Aorta (tissue), 5 donors: ENCODE results near the gene RETREG2. TPM values are rescaled to one million over a fixed set of nuclear protein-coding genes. Genes with fewer than 3 reads are reported as not detected.

ENCODE experiments used
- ATAC-seq: fragments of 200-7000 bp; cut with Tn5 transposase; one replicate; pipeline ENCODE4 v1.9.1; 2022; ENCODE audit warnings: moderate library complexity; ENCODE audit not compliant: low FRiP score
- DNase-seq, 2 donors: peaks; one replicate each; pipeline ENCODE4 v3.0.0-alpha.2; 2020
- H3K27ac ChIP-seq, 2 donors: one replicate each; pipeline ENCODE4 v1.5.1; 2013; ENCODE audit warnings: low read length in 2 of 2, mild to moderate bottlenecking in 2 of 2, moderate library complexity in 2 of 2, control low read depth in 1 of 2, inconsistent platforms in 1 of 2, low read depth in 1 of 2
- H3K27me3 ChIP-seq, 2 donors: one replicate each; pipeline ENCODE4 v1.6.1; 2013; ENCODE audit warnings: control low read depth in 1 of 2, low read length in 1 of 2, mild to moderate bottlenecking in 1 of 2, moderate library complexity in 1 of 2; ENCODE audit not compliant: insufficient read depth in 2 of 2, control insufficient read depth in 1 of 2
- H3K36me3 ChIP-seq, 2 donors: one replicate each; pipeline ENCODE4 v1.6.1; 2013; ENCODE audit warnings: control low read depth in 1 of 2, low read length in 1 of 2, mild to moderate bottlenecking in 1 of 2; ENCODE audit not compliant: insufficient read depth in 2 of 2, control insufficient read depth in 1 of 2
- H3K4me1 ChIP-seq, 2 donors: one replicate each; pipeline ENCODE4 v1.6.1; 2013; ENCODE audit warnings: low read length in 2 of 2, control low read depth in 1 of 2, mild to moderate bottlenecking in 1 of 2, moderate library complexity in 1 of 2; ENCODE audit not compliant: insufficient read depth in 2 of 2, control insufficient read depth in 1 of 2
- H3K4me3 ChIP-seq, 2 donors: one replicate each; pipeline ENCODE4 v1.5.1; 2013; ENCODE audit warnings: low read length in 2 of 2, control low read depth in 1 of 2, mild to moderate bottlenecking in 1 of 2
- H3K9me3 ChIP-seq: one replicate; pipeline ENCODE4 v1.6.1; 2013; ENCODE audit warnings: mild to moderate bottlenecking, low read length; ENCODE audit not compliant: control insufficient read depth
- WGBS, 2 donors: extraction: QIAGEN DNeasy Blood & Tissue Kit; methylation state at CpG; one replicate each; pipeline ENCODE4 v1.1.7; 2013; 5-methylcytosine and 5-hydroxymethylcytosine counted together
- intact Hi-C, 2 donors: fragments of 100-400 bp; cut with DNase I; formaldehyde crosslinking; loops; one replicate each; pipeline versions ENCODE4 v1.14.2 to v1.15.0; 2022
- polyA plus RNA-seq, 2 donors: library from polyadenylated mRNA; stranded (reverse); fragments of 200-250 nt; gene quantifications; one replicate each; pipeline ENCODE4 v1.2.3, GENCODE V29; 2013
- total RNA-seq, 2 donors: library from RNA; stranded (reverse); fragmentation: NEBNext Ultra II Directional; extraction: Animal tissue kit (Norgen Biotek cat#: 25700); gene quantifications; one replicate each; pipeline ENCODE4 v1.2.1, GENCODE V29; 2021
- donor health status: healthy with polysubstance abuse.
- donor health status: Bipolar disorder and iron deficiency.
- donor health status: DM: no; HTN: no; CAD: no.
- donor health status: DM: no; HTN: no; CAD: no.
- donor health status: DM: yes; HTN: yes; CAD: no.

The RETREG2 gene
- total and polyA plus RNA-seq, 4 donors, result 19.3 to 70.6 (median 46.1) TPM

DNA sequence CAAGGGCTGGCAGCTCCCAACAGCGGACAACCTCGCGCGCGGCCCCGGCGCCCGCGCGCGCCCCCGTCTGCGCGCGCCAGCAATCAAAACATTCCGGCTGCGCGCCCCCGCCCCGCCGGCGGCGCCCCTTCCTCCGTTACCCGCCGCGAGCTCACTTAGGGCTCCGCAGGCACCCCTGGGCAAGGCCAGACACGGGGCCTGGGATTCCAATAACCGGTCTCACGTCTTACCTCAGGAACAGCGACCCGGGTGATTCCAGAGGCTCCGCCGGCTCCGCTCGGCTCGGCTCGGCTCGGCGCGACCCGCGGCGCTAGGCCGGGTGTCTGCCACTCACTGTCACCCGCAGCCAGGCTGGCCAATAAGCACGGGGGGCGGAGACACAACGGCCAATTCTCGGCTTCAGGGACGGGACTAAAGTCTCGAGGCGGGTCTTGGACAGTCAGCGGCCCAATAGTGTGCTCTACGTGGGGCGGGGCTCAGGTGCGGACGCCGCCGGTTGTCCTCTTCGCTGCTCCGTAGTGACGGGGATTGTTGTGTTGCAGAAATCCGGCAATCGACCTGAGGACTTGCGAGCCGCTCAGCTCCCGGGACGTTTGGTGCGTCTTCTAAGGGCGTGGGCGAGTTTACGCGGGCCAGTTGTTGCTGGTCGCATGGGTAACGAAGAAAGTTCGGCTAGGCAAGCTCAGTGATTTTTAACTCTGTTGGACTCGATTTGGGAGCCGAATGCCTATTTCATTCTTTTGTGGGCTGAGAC is 51.4 kb downstream of the RETREG2 start, which contains the start of the genes ANKZF1 and ATG9A:
Gene ANKZF1, plus strand, starts transcription at position 502 of the 754 bp plus-strand sequence. CDS start 452 bp downstream, outside the sequence.
Gene ATG9A, minus strand, starts transcription at position 332 of the 754 bp plus-strand sequence. CDS start 1,612 bp downstream, outside the sequence.
- peaks cover 0 to 4% of the 10 kb centered on the region in 2 donors for H3K4me1 ChIP-seq
- peak within 1 kb of the TSS; percentile 67 to 82 for H3K4me3 ChIP-seq
- intact Hi-C loops, result loop anchor here (1.0 to 5.0 kb wide), 3 partner anchors 50 to 69 kb away; partner anchors contain the start of genes CNPPD1 (in 1 of the 2), DNAJB2 (in 1 of the 2) and RETREG2 (in 1 of the 2)
- ATAC-seq (peak; percentile 99), DNase-seq (peak; percentile 99)
- peaks cover 2 to 4% of the 10 kb centered on the region in 2 donors for H3K36me3 ChIP-seq
- no peaks in the 10 kb centered on the region for H3K9me3 ChIP-seq
- 0 to 1% methylated on average over 71 to 80 of the region's 80 CpGs for WGBS, 2 donors
- peak within 1 kb of the TSS; percentile 15 to 90 for H3K27ac ChIP-seq
- H3K27me3 ChIP-seq, result no peaks in the 10 kb centered on the region

DNA sequence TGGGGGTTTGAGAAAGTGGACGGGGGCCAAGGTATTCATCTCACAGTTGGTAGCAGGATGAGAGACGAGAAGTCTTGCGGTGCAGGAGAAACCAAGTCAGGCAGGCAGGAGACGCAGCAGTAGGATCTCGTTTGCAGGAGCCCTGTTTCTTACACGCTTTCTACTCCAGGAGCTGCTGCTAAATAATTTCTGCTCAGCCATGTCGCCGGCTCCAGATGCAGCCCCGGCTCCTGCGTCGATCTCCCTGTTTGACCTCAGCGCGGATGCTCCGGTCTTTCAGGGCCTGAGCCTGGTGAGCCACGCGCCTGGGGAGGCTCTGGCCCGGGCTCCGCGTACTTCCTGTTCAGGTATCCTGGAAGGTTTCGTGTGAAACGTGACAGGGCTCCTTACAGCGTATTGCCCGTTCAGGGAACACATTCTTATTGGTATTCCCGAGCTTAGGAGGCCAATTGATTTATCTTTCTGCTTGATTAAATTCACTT is 52.0 kb downstream of the RETREG2 start:
- DNase-seq (no peak), ATAC-seq (peak; percentile 40)
- Histone ChIP-seq H3K4me3 (peak overlapping the region; percentile 36 to 67), H3K36me3 (peaks cover 4 to 8% of the 10 kb centered on the region in 2 donors), H3K27me3 (no peaks in the 10 kb centered on the region), H3K9me3 (no peaks in the 10 kb centered on the region), H3K27ac (peak overlapping the region in 1 of 2 donors; percentile 49), H3K4me1 (peaks cover 0 to 4% of the 10 kb centered on the region in 2 donors)
- intact Hi-C loops, result loop anchor here in 1 of 2 donors (2.0 kb wide), 1 partner anchor 69 kb away; no protein-coding TSS in a partner anchor
- WGBS, 2 donors, result 0% methylated on average over 24 of the region's 24 CpGs

DNA sequence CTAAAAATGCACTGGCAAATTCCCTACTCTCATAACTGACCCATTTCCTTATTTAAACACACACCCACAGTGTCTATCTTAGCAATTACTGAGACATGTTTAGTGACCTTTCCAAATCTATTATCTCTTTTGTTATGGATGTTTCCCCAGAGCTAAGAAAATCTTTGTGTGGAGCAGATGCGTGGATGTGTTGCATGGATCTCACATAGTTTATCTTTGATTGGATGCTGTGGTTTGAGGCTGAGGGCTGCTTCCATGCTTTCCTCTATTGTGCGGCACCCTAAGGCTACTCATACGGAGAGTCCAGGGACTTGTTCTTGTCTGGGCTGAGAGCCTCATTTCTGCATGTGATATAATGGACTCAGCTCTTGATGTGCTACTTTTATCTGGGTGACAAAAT is 56.3 kb downstream of the RETREG2 start:
- 75 to 96% methylated on average over 3 of the region's 3 CpGs for WGBS, 2 donors
- intact Hi-C loops, result no loop called here
- Histone ChIP-seq H3K27ac (no peak overlapping the region), H3K27me3 (no peaks in the 10 kb centered on the region), H3K9me3 (no peaks in the 10 kb centered on the region), H3K4me3 (no peak overlapping the region), H3K36me3 (peaks cover 4 to 8% of the 10 kb centered on the region in 2 donors), H3K4me1 (no peaks in the 10 kb centered on the region)
- ATAC-seq (no peak), DNase-seq (no peak)

Other genes starting within 250 kb of the RETREG2 start
- not detected for gene CDK5R2, start 218.6 kb upstream of the RETREG2 start, total RNA-seq
- gene CDK5R2, start 218.6 kb upstream of the RETREG2 start, polyA plus RNA-seq, result not detected
- gene FEV, start 193.1 kb upstream of the RETREG2 start, total RNA-seq, result not detected
- gene FEV, start 193.1 kb upstream of the RETREG2 start, polyA plus RNA-seq, result 1 to 10 TPM in 1 of 2 donors, not detected in 1; 1.9 TPM
- gene CRYBA2, start 184.9 kb upstream of the RETREG2 start, total RNA-seq, result not detected
- gene CRYBA2, start 184.9 kb upstream of the RETREG2 start, polyA plus RNA-seq, result not detected
- not detected for gene CFAP65, start 136.8 kb upstream of the RETREG2 start, total RNA-seq
- gene CFAP65, start 136.8 kb upstream of the RETREG2 start, polyA plus RNA-seq, result under 1 TPM in 1 of 2 donors, not detected in 1; 0.15 TPM
- gene IHH, start 117.4 kb upstream of the RETREG2 start, total RNA-seq, result not detected
- gene IHH, start 117.4 kb upstream of the RETREG2 start, polyA plus RNA-seq, result 1 to 10 TPM in 1 of 2 donors, under 1 TPM in 1; 0.05 to 2.0 TPM
- gene NHEJ1, start 17.5 kb upstream of the RETREG2 start, total RNA-seq, result 1 to 10 TPM; 6.8 to 9.8 TPM
- 1 to 10 TPM; 8.1 to 8.9 TPM for gene NHEJ1, start 17.5 kb upstream of the RETREG2 start, polyA plus RNA-seq
- 1 to 10 TPM; 3.5 to 7.3 TPM for gene SLC23A3, start 8.2 kb upstream of the RETREG2 start, total RNA-seq
- 1 to 10 TPM; 1.6 to 4.7 TPM for gene SLC23A3, start 8.2 kb upstream of the RETREG2 start, polyA plus RNA-seq
- 10 to 100 TPM; 36.9 to 50.0 TPM for gene CNPPD1, start 1.4 kb upstream of the RETREG2 start, total RNA-seq
- gene CNPPD1, start 1.4 kb upstream of the RETREG2 start, polyA plus RNA-seq, result 10 to 100 TPM; 23.9 to 52.3 TPM
- gene ZFAND2B, start 28.5 kb downstream of the RETREG2 start, total RNA-seq, result 10 to 100 TPM; 40.7 to 43.6 TPM
- gene ZFAND2B, start 28.5 kb downstream of the RETREG2 start, polyA plus RNA-seq, result 10 to 100 TPM; 30.2 to 73.4 TPM
- 10 to 100 TPM; 16.9 to 28.9 TPM for gene ABCB6, start 40.7 kb downstream of the RETREG2 start, total RNA-seq
- 10 to 100 TPM; 16.5 to 72.5 TPM for gene ABCB6, start 40.7 kb downstream of the RETREG2 start, polyA plus RNA-seq
- gene ATG9A, start 51.4 kb downstream of the RETREG2 start, total RNA-seq, result 10 to 100 TPM; 33.9 to 36.3 TPM
- gene ATG9A, start 51.4 kb downstream of the RETREG2 start, polyA plus RNA-seq, result 10 to 100 TPM in 1 of 2 donors, 1 to 10 TPM in 1; 9.6 to 36.6 TPM
- 10 to 100 TPM; 21.4 to 55.9 TPM for gene ANKZF1, start 51.5 kb downstream of the RETREG2 start, total RNA-seq
- gene ANKZF1, start 51.5 kb downstream of the RETREG2 start, polyA plus RNA-seq, result 100 to 1,000 TPM in 1 of 2 donors, 10 to 100 TPM in 1; 12.9 to 101 TPM
- 1 to 10 TPM; 2.9 to 7.1 TPM for gene GLB1L, start 67.2 kb downstream of the RETREG2 start, total RNA-seq
- 1 to 10 TPM; 2.7 to 3.8 TPM for gene GLB1L, start 67.2 kb downstream of the RETREG2 start, polyA plus RNA-seq
- 10 to 100 TPM; 19.7 to 22.6 TPM for gene STK16, start 67.2 kb downstream of the RETREG2 start, total RNA-seq
- 10 to 100 TPM; 26.8 to 37.2 TPM for gene STK16, start 67.2 kb downstream of the RETREG2 start, polyA plus RNA-seq
- gene TUBA4B, start 75.0 kb downstream of the RETREG2 start, total RNA-seq, result not detected
- gene TUBA4B, start 75.0 kb downstream of the RETREG2 start, polyA plus RNA-seq, result under 1 TPM in 1 of 2 donors, not detected in 1; 0.28 TPM
- gene TUBA4A, start 75.6 kb downstream of the RETREG2 start, total RNA-seq, result 10 to 100 TPM; 44.3 to 59.2 TPM
- gene TUBA4A, start 75.6 kb downstream of the RETREG2 start, polyA plus RNA-seq, result 10 to 100 TPM; 20.3 to 48.3 TPM
- 10 to 100 TPM; 54.4 to 54.7 TPM for gene DNAJB2, start 101.1 kb downstream of the RETREG2 start, total RNA-seq
- gene DNAJB2, start 101.1 kb downstream of the RETREG2 start, polyA plus RNA-seq, result 10 to 100 TPM; 45.0 to 58.6 TPM
- gene PTPRN, start 131.1 kb downstream of the RETREG2 start, total RNA-seq, result under 1 TPM in 1 of 2 donors, not detected in 1; 0.39 TPM
- gene PTPRN, start 131.1 kb downstream of the RETREG2 start, polyA plus RNA-seq, result not detected
- not detected for gene RESP18, start 154.5 kb downstream of the RETREG2 start, total RNA-seq
- gene RESP18, start 154.5 kb downstream of the RETREG2 start, polyA plus RNA-seq, result not detected
- 10 to 100 TPM; 40.8 to 60.2 TPM for gene DNPEP, start 209.6 kb downstream of the RETREG2 start, total RNA-seq
- 100 to 1,000 TPM in 1 of 2 donors, 10 to 100 TPM in 1; 64.7 to 127 TPM for gene DNPEP, start 209.6 kb downstream of the RETREG2 start, polyA plus RNA-seq
- gene DES, start 240.1 kb downstream of the RETREG2 start, total RNA-seq, result 100 to 1,000 TPM; 282 to 314 TPM
- 100 to 1,000 TPM in 1 of 2 donors, 10 to 100 TPM in 1; 22.5 to 145 TPM for gene DES, start 240.1 kb downstream of the RETREG2 start, polyA plus RNA-seq